ENCODE results near the gene COL13A1.

- no peak for TF ChIP-seq SNAI2 (CRISPR knock-in tag; IDR thresholded peaks at IDR 0.05)
- no peak for TF ChIP-seq ARNTL (CRISPR knock-in tag; IDR thresholded peaks at IDR 0.05; ENCODE audit: borderline replicate concordance, low read depth)
- TF ChIP-seq ISL1 (CRISPR knock-in tag; IDR thresholded peaks at IDR 0.05), result no peak
- TF ChIP-seq TSHZ2 (CRISPR knock-in tag; IDR thresholded peaks at IDR 0.05), result no peak
- no peak for TF ChIP-seq ZC3H10 (CRISPR knock-in tag; IDR thresholded peaks at IDR 0.05)
- TF ChIP-seq CSRNP3 (CRISPR knock-in tag; IDR thresholded peaks at IDR 0.05), result no peak
- no peak for TF ChIP-seq PPARA (CRISPR knock-in tag; IDR thresholded peaks at IDR 0.05; ENCODE audit: borderline replicate concordance)
- TF ChIP-seq TCF4 (CRISPR knock-in tag; IDR thresholded peaks at IDR 0.05; ENCODE audit: borderline replicate concordance), result no peak
Measured at GRCh38 chr10:69800665-69801064, 1.0 kb upstream of the COL13A1 start.

Measured in SK-N-SH treated with all-trans-retinoic acid at 6 μM for 48 hours (cell line).